NCI-H1694 treated with DMSO at 0.1 percent for 48 hours (cell line): ENCODE results near the gene LRRC51.
"Not testable (repeated sequence)": the region's sequence is repeated elsewhere in the genome, so short reads cannot be mapped to it uniquely, and the experiment has no call there.

ENCODE experiments used
- DNase-seq: peaks from one replicate; lab custom pipeline; 2025; lab: John Stamatoyannopoulos, UW

The LRRC51 gene

DNA sequence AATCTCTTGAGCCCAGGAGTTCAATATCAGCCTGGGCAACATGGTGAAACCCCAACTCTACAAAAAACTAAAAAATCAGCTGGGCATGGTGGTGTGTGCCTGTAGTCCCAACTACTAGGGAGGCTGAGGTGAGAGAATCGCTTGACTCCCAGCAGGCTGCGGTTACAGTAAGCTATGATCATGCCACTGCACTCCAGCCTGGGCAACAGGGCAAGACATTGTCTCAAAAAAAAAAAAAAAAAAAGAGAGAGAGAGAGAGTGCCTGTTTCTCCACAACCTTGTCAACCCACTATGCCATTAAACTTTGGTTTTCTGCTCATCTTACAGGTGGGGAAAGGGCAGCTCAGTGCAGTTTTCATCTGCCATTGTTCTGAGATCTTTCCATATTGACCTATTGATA is 60.0 kb downstream of the LRRC51 start:
- no peak for DNase-seq

DNA sequence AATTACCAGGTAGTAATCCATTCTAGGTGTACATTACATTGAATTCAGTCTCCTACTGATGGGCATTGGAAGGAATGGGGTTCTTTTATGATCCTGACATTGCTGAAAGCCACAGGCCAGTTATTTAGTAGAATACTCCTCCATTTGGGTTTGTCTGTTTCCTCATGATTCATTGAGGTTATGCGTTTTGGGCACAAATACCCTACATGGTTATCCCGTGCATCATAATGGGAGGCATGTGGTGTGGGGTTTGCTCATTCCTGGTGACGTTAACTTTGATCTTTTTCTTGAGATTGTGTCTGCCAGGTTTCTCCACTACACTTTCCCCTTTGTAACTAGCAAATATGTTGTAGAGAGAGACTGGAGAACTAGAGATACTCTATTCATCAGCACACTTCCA is 60.4 kb downstream of the LRRC51 start:
- DNase-seq: no peak

DNA sequence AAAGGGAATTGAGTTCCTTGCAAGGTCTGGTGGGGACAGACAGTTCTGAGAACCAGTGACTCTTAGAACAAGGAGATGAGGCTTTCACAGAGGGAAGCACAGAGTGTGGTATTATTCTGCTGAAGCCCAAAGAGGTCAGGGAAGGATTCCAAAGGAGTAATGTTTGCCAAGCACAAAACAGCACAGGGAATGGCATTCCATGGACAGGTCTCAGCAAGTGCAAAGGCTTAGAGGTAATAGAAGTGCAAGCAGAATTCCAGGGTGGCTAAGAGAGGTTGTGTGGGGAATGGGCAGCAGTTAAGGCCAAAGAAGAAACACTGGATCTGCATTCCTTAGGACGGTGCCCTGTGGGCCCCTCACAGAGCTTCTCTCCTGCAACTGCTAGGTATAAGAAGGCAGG is 61.4 kb downstream of the LRRC51 start:
- not testable (repeated sequence) for DNase-seq

DNA sequence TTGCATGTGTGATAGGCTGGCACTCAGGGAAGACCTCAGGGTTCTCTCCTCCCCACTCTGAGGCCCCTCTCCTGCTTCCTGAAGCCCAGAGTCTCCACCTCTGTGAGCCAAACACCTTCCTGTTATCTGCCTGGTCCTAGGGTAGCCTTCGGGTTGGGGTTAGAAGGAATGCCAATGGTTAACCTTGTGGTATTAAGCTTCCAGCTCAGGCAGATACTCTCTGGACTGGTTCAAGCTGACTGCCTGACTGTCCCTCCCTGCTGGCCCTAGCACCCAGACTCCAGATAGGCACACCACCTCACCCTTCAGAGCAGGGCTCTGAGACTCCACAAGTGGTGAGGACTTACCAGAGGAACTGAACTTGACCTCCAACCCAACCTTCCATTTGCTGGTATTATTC is 61.9 kb downstream of the LRRC51 start:
- DNase-seq: not testable (repeated sequence)

DNA sequence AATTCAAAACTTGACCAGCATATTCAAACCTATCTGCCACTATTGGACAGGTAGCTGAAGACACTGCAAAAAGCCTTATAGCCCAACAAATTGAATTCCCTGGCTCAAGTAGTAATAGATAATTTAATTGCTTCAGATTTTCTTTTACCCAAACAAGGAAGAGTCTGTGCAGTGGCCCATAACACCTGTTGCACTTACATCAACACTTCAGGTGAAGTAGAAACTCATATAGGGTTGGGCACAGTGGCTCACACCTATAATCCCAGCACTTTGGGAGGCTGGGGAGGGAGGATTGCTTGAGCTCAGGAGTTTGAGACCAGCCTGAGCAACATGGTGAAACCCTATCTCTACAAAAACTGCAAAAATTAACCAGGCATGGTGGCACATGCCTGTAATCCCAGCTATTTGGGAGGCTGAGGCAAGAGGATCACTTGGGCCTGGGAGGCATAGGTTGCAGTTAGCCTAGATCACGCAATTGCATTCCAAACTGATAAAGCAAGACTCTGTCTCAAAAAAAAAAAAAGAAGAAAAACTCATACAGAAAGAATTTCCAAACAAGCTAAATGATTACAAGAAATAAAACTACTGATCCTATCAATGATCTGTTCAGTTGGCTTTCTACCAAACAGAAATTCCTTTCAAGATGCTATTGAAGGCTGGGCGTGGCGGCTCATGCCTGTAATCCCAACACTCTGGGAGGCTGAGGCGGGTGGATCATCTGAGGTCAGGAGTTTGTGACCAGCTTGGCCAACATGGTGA is 64.3 kb downstream of the LRRC51 start:
- DNase-seq: no peak
